GM12875 (cell line): ENCODE results near the gene GBGT1.

Experiments
- H3K4me3 ChIP-seq: one replicate; pipeline ENCODE4 v1.5.1; 2011; ENCODE audit warnings: low read depth, low read length, control low read depth
- TF ChIP-seq, protein P1 (sequence below): IDR thresholded peaks from 2 replicates; pipeline ENCODE4 v1.5.1; 2011; ENCODE audit warnings: low read depth, mild to moderate bottlenecking, control low read depth, inconsistent platforms, low read length, moderate library complexity, borderline replicate concordance; ENCODE audit not compliant: insufficient read depth

GBGT1 gene

DNA sequence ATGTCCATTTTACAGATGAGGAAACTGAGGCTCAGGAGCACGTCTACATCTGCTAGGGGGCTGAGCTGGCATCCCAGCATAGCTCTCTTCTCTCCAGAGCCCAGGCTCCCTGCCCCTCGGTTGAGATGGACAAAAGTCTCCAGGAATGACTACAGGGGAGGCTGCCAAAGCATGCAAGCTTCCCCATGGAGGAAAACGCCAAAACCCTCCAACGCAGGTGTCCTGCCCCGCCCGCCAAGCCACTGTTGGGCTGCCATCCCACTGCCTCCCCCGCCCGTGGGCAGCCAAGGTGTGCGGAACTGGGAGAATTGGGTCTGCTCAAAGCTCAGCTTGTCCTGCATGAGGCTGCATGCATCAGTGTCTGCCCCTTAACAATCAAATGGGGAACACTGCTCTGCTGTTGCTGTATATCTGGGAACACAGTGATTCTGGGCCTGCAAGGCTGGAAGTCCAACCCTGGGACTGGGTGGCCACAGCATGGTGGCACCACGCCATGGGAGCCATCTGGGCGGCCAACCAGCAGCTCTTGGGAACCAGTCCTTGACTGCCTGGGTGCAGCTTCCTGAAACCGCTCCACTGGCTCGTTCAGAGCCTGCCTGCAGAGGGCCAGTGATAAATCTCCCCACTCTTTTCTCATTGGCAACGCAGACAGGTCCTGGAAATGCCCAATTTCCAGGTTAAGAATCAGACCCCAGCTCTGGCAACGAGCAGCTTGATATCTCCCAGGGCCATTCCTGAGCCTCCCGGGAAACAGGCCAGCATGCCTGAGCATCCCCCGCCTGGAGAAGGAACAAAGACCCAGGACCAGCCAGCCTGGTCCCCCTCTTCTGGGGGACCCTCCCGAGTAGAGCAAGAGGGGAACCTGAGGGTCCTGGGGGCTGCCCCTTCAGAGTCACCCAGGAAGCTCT lies 46.2 kb downstream of the GBGT1 start:
- no peak overlapping the region for H3K4me3 ChIP-seq
- TF ChIP-seq, protein P1, sequence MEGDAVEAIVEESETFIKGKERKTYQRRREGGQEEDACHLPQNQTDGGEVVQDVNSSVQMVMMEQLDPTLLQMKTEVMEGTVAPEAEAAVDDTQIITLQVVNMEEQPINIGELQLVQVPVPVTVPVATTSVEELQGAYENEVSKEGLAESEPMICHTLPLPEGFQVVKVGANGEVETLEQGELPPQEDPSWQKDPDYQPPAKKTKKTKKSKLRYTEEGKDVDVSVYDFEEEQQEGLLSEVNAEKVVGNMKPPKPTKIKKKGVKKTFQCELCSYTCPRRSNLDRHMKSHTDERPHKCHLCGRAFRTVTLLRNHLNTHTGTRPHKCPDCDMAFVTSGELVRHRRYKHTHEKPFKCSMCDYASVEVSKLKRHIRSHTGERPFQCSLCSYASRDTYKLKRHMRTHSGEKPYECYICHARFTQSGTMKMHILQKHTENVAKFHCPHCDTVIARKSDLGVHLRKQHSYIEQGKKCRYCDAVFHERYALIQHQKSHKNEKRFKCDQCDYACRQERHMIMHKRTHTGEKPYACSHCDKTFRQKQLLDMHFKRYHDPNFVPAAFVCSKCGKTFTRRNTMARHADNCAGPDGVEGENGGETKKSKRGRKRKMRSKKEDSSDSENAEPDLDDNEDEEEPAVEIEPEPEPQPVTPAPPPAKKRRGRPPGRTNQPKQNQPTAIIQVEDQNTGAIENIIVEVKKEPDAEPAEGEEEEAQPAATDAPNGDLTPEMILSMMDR: no peak

DNA sequence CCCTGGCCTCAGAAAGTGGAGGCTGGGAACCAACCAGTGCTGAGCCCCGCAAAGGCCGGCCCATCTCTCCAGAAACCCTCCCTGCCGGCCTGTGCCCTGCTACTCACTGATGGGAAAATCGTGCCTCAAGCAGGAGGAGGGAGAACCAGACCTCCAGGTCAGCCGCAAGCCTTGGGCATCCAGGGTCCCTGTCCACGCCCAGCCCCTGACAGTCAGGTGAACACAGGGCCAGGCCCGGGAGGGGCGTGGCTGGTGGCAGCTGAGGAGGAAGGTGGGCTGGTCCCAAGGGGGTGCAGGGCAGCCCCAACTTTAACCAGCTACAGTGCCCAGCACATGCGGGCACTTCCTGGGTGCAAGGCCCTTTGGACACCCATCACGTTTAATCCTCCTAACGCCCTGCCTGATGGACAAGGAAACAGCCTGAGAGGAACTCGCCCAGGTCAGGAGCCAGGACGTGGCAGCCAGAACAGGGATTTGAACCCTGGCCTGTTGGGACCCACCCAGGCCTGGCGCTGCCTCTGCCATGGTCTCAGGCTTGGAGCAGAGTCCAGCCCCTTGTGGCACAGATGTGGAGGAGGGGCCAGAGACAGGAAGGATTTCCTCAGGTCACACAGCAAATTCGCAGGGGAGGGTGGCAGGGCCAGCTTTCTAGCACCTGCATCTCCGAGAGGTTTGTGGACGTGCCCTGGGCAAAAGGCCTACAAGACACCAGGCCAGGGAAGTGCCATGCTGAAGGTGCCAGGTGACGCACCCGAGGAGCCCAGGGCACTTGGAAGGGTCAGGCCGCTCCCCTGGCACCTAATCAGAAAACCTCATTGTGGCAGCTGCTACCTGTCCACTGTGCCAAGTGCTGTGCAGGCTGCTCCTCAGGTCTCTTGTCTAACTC lies 47.1 kb downstream of the GBGT1 start:
- TF ChIP-seq, protein P1: no peak

GRCh38 chr9:133115604-133116345 lies 47.9 kb downstream of the GBGT1 start:
- peak overlapping the region; percentile 55 for H3K4me3 ChIP-seq
- TF ChIP-seq, protein P1: no peak

More for the DNA sequence above, 47.1 kb downstream of the GBGT1 start:
- peak overlapping the region; percentile 55 for H3K4me3 ChIP-seq

- peak overlapping the region; percentile 46 for H3K4me3 ChIP-seq
- TF ChIP-seq, protein P1: no peak
Observed at GRCh38 chr9:133114886-133115603, 48.7 kb downstream of the GBGT1 start.

DNA sequence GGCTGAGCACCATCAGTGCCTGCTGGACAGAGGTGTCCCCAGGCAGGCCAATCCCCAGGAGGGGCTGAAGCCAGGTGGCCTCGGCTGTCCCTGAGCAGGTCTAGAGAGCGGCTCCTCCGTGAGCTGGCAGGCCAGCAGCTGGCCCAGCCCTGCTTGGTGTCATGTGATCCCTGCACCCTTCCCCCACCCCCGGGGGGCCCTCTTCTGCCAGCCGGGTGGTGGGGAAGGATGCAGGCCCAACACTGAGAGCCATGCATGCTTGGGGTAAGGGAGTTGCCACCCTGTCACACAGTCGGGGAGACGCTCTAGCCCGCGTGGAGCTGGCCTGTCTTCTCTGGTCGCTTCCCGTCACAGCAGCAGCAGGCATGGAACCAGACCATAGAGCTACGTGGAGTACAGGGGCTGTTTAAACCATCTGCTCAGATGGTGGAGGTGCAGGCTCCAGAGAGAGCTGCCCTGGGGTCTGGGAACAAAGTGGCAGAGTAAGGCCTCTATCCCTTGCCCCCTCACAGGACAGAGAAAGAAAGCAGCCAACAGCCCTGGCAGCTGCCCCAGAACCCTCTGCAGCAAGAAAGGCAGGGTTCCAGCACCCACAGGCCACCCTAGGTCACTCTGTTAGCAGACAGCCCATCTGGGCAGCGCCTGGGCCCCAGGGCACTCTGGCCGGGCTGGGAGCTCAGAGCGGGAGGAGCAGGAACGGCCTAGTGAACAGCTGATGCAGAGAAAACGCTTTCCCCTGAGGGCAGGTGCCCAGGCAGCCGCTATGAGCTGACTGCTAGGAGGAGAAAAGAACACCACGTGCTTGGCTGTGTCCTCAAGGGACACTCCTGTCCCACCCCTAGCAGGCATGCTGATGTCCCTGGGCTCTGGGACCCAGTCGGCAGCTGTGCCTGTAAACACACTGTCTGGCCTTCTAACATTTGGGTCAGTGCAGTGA lies 49.5 kb downstream of the GBGT1 start:
- TF ChIP-seq, protein P1: no peak
- H3K4me3 ChIP-seq: no peak overlapping the region
